Measurements from ENCODE around the gene COL20A1.

Gene COL20A1

DNA sequence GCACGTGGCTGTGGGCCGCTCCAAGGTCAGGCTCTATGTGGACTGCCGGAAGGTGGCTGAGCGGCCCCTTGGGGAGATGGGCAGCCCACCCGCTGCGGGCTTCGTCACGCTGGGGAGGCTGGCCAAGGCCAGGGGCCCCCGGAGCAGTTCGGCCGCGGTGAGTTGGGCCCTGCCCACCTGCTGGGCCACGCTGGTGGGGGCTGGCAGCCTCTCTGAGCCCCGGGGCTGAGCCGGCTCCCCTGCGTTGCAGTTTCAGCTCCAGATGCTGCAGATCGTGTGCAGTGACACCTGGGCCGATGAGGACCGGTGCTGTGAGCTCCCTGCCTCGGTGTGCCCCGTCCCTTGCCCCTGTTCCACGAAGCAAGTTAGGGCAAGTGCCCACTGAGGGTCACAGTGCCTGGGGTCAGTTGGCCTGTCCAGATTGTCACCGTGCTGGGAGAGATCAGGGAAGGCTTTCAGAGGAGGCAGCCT lies 27.1 kb downstream of the COL20A1 start:
- no peak for DNase-seq (ENCODE audit: low spot score)

GRCh38 chr20:63320616-63321147 lies 27.7 kb downstream of the COL20A1 start:
- DNase-seq (ENCODE audit: low spot score), result no peak

- DNase-seq (ENCODE audit: low spot score), result no peak
Measured at GRCh38 chr20:63321148-63321831, 28.3 kb downstream of the COL20A1 start.

DNA sequence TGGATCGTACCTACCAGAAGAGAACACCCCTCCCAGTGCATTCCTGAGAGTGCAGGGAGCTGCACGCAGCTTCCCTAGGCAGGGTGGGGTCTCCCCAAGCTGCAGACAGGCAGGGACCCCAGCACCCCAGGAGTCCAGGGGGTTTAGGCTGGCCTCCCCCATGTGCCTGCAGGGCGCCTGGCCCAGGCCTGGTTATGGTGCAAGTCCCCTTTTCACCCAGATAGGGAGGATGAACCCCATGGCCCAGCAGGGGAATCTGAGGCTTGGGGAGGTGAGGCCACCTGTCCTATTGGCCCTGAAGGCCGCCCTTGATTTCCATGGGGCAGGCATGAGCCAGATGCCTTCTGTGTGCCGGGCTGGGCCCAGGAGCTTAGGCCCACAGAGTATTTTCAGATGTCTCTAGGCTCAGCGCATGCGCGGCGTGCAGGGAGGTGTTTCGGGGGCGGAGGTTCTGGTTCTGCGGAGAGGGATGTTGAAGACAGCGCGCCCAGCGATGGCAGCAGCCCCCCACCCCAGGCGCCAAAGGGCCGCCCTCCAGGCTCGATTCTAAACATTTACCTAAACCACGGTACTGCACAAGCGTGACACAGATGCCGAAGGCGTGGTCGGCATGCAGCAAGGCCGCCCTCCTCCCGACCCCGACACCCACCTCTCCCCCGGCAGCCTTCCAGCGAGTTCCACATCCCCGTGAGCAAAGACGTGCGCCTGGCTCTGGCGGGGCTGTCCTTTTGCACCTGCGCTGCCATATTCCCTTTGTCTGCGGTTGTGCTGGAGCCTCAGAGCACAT lies 29.4 kb downstream of the COL20A1 start:
- no peak for DNase-seq (ENCODE audit: low spot score)

GRCh38 chr20:63322933-63323273 lies 29.9 kb downstream of the COL20A1 start:
- no peak for DNase-seq (ENCODE audit: low spot score)

DNA sequence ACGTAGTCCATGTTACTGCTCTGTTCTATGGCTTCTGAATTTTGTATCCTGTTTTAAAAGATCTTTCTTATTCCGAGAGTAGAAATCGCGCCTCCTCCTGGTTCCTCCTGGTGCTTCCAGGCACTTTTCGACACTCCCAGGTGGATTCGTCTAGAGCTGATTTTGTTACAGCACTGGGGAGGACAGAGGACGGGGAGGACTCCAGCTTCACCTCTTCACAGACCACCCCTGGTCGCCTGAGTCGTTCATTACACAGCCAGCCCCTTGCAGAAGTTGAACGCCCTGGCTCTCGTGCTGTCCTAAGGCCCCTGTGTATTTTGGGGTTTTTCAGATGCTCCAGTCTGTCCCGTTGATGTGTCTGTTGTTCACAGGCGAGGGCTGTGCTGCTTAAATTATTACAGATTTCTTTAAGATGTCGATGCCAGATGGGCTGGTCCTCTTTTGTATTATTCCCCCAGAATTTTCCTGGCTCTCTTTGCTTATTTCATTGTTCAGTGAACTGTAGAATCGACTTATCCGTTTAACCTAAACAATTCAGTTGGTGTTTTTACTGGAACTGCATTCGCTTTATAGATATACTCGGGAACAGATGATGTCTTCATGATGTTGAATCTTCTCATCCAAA lies 30.5 kb downstream of the COL20A1 start:
- no peak for DNase-seq (ENCODE audit: low spot score)

DNA sequence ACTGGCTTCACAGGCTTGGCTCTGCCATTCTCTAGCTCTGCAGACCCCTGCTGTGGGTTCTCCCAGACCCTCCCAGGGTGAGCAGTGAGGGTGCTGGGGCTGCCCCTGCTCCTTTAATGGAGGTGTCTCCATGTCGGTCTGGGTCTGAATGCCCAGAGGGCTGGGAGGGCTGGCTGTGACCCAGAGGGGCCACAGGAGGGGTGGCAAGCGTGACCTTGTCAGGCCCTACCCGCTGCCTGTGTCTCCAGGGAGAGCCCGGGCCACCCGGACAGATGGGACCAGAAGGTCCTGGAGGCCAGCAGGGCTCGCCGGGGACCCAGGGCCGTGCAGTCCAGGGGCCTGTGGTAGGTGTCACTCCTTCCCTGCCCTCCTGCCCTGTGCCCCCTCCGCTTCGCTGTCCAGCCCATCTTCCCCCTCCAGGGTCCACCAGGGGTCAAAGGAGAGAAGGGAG lies 32.1 kb downstream of the COL20A1 start:
- DNase-seq (ENCODE audit: low spot score), result no peak

GRCh38 chr20:63325554-63326313 lies 32.7 kb downstream of the COL20A1 start:
- DNase-seq (ENCODE audit: low spot score), result no peak

DNA sequence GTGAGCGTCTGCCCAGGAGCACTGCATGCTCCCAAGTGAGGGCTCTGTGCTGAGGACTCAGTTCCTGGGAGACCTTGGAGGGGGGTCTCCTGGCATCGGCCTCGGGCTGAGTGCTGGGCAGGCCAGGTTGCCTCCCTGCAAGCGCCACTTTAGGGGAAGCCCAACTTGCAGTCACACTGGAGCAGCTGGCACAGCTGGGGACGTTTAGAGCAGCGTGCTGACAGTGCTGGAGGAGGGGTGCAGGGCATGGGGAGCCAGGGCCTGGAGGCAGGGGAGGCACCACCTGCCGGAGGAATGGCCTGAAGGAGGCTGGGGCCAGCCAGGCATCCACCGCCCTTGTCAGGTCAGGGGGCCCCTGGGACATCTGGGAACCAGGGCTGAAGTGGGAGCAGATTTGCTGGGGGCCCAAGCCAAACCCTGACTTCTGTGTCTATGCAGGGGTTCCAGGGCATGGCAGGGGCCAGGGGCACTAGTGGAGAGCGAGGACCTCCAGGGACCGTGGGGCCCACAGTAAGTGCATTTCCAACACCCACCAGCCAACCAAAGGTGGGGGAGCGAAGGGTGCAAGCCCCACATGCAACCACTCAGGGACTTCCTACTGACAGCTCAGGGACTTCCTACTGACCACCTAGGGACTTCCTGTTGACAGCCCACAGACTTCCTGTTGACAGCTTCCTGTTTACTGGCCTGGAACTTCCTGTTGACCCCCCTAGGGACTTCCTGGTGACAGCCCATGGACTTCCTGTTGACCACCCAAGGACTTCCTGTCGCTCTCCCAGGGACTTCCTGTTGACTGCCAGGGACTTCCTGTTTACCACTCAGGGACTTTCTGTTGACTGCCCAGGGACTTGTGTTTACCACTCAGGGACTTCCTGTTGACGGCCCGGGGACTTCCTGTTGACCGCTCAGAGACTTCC lies 33.6 kb downstream of the COL20A1 start:
- DNase-seq (ENCODE audit: low spot score), result no peak

DNA sequence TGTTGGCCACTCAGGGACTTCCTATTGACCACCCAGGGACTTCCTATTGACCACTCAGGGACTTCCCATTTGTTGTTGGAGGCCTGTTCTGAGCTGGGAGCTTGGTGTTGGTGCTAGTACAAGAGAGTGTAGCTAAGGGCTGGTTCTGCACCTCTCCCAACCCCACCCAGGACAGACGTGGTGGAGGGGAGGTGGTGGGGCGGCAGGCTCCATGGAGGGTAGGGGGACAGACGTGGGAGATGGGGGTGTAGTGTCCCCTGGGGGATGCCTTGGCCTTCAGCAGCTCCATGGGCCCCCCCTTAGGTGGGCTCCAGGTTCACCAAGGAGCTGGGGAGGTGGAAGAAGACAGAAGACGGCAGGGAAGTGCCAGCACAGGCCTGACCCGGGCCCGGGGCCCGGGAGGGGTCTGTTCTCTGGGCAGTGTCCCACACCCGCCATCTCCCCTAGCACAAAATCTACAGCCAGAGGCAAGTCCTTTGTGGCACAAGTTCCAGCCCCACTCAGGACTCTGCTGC lies 34.3 kb downstream of the COL20A1 start:
- DNase-seq (ENCODE audit: low spot score), result no peak

DNA sequence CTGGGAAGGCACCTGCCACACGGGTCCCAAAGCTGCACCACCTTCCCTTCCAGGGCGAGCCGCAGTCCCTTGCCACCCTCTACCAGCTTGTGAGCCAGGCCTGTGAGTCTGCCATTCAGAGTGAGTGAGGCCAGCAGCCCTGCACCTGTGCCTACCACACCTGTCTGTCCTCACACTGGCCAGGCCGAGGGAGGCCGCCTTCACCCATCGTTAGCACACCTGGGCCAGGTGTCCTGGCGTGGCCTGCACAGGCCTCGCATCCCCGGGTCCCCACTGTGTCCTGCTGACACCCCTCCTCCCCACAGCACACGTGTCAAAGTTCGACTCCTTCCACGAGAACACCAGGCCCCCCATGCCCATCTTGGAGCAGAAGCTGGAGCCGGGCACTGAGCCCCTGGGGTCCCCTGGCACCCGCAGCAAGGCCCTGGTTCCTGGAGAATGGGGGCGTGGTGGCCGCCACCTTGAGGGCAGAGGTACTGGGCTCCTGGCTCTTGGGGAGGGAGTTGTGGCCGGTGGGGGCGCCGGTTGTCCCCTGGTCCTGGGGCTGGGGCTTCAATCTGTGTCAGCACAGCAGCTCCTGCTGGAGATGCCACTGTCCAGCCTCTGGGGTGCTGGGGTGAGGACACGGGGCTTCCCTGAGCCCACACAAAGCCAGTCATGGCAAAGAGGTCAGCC lies 35.2 kb downstream of the COL20A1 start:
- no peak for DNase-seq (ENCODE audit: low spot score)

GRCh38 chr20:63328718-63329275 lies 35.8 kb downstream of the COL20A1 start:
- DNase-seq (ENCODE audit: low spot score), result no peak

GRCh38 chr20:63329331-63330083 lies 36.5 kb downstream of the COL20A1 start:
- DNase-seq (ENCODE audit: low spot score), result no peak

DNA sequence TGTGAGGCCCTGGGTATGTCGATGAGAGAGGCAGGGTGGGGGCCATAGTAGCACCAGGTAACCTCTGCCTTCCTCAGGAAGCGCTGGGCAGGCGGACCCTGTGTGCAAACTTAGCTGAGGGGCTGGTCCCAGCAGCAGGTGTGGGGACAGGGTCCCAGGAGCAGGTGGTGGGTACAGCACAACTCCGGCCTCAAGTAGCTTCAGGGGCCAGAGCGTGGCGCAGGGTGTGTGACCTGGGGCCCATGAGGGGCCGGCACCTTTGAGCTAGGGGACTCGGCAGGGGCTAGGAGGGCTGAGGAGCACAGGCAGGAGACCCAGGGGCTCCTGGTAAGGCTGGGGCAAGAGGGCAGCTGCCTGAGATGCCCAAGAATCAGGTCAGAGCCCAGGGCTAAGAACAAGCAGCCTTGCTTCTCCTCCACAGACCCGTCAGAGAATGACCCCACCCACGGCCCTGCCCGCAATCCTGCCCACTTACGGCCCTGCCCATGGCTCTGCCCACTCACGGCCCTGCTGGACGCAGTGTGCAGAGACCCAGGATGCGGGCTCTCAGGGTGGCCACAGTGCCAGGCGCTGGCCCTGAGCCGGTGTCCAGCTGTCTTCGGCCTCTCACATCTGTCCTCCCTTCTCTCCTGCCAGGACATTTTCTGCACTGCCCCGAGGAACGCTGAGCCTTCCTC lies 37.2 kb downstream of the COL20A1 start:
- no peak for DNase-seq (ENCODE audit: low spot score)

GRCh38 chr20:63330940-63331339 lies 38.0 kb downstream of the COL20A1 start:
- no peak for DNase-seq (ENCODE audit: low spot score)

- no peak for DNase-seq (ENCODE audit: low spot score)
Measured at GRCh38 chr20:63331741-63332400, 38.9 kb downstream of the COL20A1 start.

- DNase-seq (ENCODE audit: low spot score), result no peak
Measured at GRCh38 chr20:63332488-63333240, 39.7 kb downstream of the COL20A1 start.
